ENCODE results near the gene VSIG10. TPM values are rescaled to one million over a fixed set of nuclear protein-coding genes. Genes with fewer than 3 reads are reported as not detected.

VSIG10 gene
- total and polyA plus RNA-seq, 2 of the 13 experiments (the other 11 are each of a cell fraction or from before 2014, with no cell fraction given) = 25.6 to 42.5 TPM

GRCh38 chr12:118124333-118124874 lies 20.6 kb upstream of the VSIG10 start (continued):
- TF ChIP-seq ZNF607 (CRISPR knock-in tag; IDR thresholded peaks at IDR 0.05; ENCODE audit: borderline replicate concordance) (no peak), ZNF749 (CRISPR knock-in tag; IDR thresholded peaks at IDR 0.05; ENCODE audit: borderline replicate concordance) (no peak), RFXANK (CRISPR knock-in tag; IDR thresholded peaks at IDR 0.05) (no peak), PCBP2 (optimal IDR thresholded peaks at IDR 0.05; ENCODE audit: low read depth, low read length, poor library complexity, severe bottlenecking) (no peak), RBFOX2 (IDR thresholded peaks at IDR 0.05; ENCODE audit: low read depth, low read length) (no peak), ZNF446 (CRISPR knock-in tag; IDR thresholded peaks at IDR 0.05) (no peak), GTF2F1 (IDR thresholded peaks at IDR 0.05; ENCODE audit: low read length) (no peak), KDM5A (IDR thresholded peaks at IDR 0.05; ENCODE audit: borderline replicate concordance, low read length) (no peak), ZNF292 (CRISPR knock-in tag; IDR thresholded peaks at IDR 0.05; ENCODE audit: borderline replicate concordance, low read depth) (no peak), NFYC (CRISPR knock-in tag; IDR thresholded peaks at IDR 0.05) (no peak), HMGA1 (CRISPR knock-in tag; conservative IDR thresholded peaks at IDR 0.05) (no peak), ZNF34 (CRISPR knock-in tag; IDR thresholded peaks at IDR 0.05; ENCODE audit: borderline replicate concordance) (no peak), ZNF746 (CRISPR knock-in tag; IDR thresholded peaks at IDR 0.05) (no peak), BHLHE40 (IDR thresholded peaks at IDR 0.05; ENCODE audit: low read length) (no peak), RELA (CRISPR knock-in tag; IDR thresholded peaks at IDR 0.05) (no peak), DMAP1 (CRISPR knock-in tag; IDR thresholded peaks at IDR 0.05) (no peak), ZNF7 (CRISPR knock-in tag; IDR thresholded peaks at IDR 0.05) (no peak), PTBP1 (IDR thresholded peaks at IDR 0.05; ENCODE audit: low read depth, low read length, poor library complexity, severe bottlenecking) (no peak), ZNF335 (CRISPR knock-in tag; IDR thresholded peaks at IDR 0.05) (no peak; the same call in 1 of the 2 replicates), ZNF646 (CRISPR knock-in tag; IDR thresholded peaks at IDR 0.05) (no peak)
- TF ChIP-seq, protein P1, sequence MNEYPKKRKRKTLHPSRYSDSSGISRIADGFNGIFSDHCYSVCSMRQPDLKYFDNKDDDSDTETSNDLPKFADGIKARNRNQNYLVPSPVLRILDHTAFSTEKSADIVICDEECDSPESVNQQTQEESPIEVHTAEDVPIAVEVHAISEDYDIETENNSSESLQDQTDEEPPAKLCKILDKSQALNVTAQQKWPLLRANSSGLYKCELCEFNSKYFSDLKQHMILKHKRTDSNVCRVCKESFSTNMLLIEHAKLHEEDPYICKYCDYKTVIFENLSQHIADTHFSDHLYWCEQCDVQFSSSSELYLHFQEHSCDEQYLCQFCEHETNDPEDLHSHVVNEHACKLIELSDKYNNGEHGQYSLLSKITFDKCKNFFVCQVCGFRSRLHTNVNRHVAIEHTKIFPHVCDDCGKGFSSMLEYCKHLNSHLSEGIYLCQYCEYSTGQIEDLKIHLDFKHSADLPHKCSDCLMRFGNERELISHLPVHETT (CRISPR knock-in tag; conservative IDR thresholded peaks at IDR 0.05) = no peak
- TF ChIP-seq, protein P2, sequence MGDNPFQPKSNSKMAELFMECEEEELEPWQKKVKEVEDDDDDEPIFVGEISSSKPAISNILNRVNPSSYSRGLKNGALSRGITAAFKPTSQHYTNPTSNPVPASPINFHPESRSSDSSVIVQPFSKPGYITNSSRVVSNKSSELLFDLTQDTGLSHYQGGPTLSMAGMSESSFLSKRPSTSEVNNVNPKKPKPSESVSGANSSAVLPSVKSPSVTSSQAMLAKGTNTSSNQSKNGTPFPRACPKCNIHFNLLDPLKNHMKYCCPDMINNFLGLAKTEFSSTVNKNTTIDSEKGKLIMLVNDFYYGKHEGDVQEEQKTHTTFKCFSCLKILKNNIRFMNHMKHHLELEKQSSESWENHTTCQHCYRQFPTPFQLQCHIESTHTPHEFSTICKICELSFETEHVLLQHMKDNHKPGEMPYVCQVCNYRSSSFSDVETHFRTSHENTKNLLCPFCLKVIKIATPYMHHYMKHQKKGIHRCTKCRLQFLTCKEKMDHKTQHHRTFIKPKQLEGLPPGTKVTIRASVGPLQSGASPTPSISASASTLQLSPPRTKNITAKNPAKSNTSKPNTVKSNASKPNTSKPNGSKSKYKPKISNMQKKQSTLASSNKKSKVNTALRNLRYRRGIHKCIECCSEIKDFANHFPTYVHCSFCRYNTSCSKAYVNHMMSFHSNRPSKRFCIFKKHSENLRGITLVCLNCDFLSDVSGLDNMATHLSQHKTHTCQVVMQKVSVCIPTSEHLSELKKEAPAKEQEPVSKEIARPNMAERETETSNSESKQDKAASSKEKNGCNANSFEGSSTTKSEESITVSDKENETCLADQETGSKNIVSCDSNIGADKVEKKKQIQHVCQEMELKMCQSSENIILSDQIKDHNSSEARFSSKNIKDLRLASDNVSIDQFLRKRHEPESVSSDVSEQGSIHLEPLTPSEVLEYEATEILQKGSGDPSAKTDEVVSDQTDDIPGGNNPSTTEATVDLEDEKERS (CRISPR knock-in tag; IDR thresholded peaks at IDR 0.05) = no peak
